IPS-18c (cell line): ENCODE results near the gene ILKAP.
A peak's percentile ranks its signal among the peaks of the same experiment; 100 is the strongest.

ENCODE experiments used
- H3K4me3 ChIP-seq: 2 replicates; pipeline ENCODE4 v1.7.0; 2013; ENCODE audit warnings: low read depth, mild to moderate bottlenecking, low read length, moderate library complexity; ENCODE audit not compliant: insufficient read depth
- H3K9me3 ChIP-seq: one replicate; pipeline ENCODE4 v1.6.1; 2013; ENCODE audit warnings: mild to moderate bottlenecking, low read length, moderate library complexity; ENCODE audit not compliant: control insufficient read depth, insufficient read depth

ILKAP gene

GRCh38 chr2:238161291-238162051 is 42.0 kb downstream of the ILKAP start:
- Histone ChIP-seq H3K4me3 (no peak overlapping the region), H3K9me3 (peaks cover 2% of the 10 kb centered on the region)

- H3K9me3 ChIP-seq: peaks cover 2% of the 10 kb centered on the region
- no peak overlapping the region for H3K4me3 ChIP-seq
Observed at GRCh38 chr2:238160206-238161129, 43.0 kb downstream of the ILKAP start.

GRCh38 chr2:238159661-238160205 is 43.8 kb downstream of the ILKAP start:
- peak overlapping the region; percentile 20; the same call in 1 of the 2 replicates for H3K4me3 ChIP-seq
- H3K9me3 ChIP-seq: peaks cover 2% of the 10 kb centered on the region

GRCh38 chr2:238159071-238159539 is 44.4 kb downstream of the ILKAP start:
- H3K4me3 ChIP-seq: peak overlapping the region; percentile 28
- peaks cover 2% of the 10 kb centered on the region for H3K9me3 ChIP-seq

- Histone ChIP-seq H3K4me3 (peak within 1 kb of the TSS; percentile 61), H3K9me3 (peaks cover 2% of the 10 kb centered on the region)
Observed at GRCh38 chr2:238158509-238159070, 44.9 kb downstream of the ILKAP start, which contains the start of gene ERFE. TSS of gene ERFE (plus strand) at chr2:238158970. CDS start at chr2:238159008, 38 bp downstream.

GRCh38 chr2:238158018-238158508 is 45.4 kb downstream of the ILKAP start:
- H3K4me3 ChIP-seq: peak overlapping the region; percentile 61
- H3K9me3 ChIP-seq: peaks cover 2% of the 10 kb centered on the region

GRCh38 chr2:238157506-238158017 is 45.9 kb downstream of the ILKAP start:
- Histone ChIP-seq H3K9me3 (peaks cover 2% of the 10 kb centered on the region), H3K4me3 (no peak overlapping the region)

GRCh38 chr2:238155761-238156694 is 47.5 kb downstream of the ILKAP start:
- peaks cover 2% of the 10 kb centered on the region for H3K9me3 ChIP-seq
- no peak overlapping the region for H3K4me3 ChIP-seq

- Histone ChIP-seq H3K9me3 (peaks cover 2% of the 10 kb centered on the region), H3K4me3 (no peak overlapping the region)
Observed at GRCh38 chr2:238155051-238155760, 48.3 kb downstream of the ILKAP start.

GRCh38 chr2:238154570-238154969 is 48.9 kb downstream of the ILKAP start:
- H3K9me3 ChIP-seq: peaks cover 2% of the 10 kb centered on the region
- H3K4me3 ChIP-seq: no peak overlapping the region

- peaks cover 2% of the 10 kb centered on the region for H3K9me3 ChIP-seq
Observed at GRCh38 chr2:238152771-238153688, 50.5 kb downstream of the ILKAP start.

GRCh38 chr2:238151628-238152235 is 51.8 kb downstream of the ILKAP start:
- H3K9me3 ChIP-seq: no peaks in the 10 kb centered on the region
- no peak overlapping the region for H3K4me3 ChIP-seq

More at GRCh38 chr2:238152771-238153688, 50.5 kb downstream of the ILKAP start:
- no peak overlapping the region for H3K4me3 ChIP-seq

GRCh38 chr2:238151205-238151604 is 52.3 kb downstream of the ILKAP start:
- no peaks in the 10 kb centered on the region for H3K9me3 ChIP-seq
- no peak overlapping the region for H3K4me3 ChIP-seq

- H3K9me3 ChIP-seq: no peaks in the 10 kb centered on the region
Observed at GRCh38 chr2:238150686-238151085, 52.8 kb downstream of the ILKAP start.

More at GRCh38 chr2:238150686-238151085, 52.8 kb downstream of the ILKAP start:
- no peak overlapping the region for H3K4me3 ChIP-seq
